Measurements from ENCODE around the gene CD300LB.

Gene CD300LB

DNA sequence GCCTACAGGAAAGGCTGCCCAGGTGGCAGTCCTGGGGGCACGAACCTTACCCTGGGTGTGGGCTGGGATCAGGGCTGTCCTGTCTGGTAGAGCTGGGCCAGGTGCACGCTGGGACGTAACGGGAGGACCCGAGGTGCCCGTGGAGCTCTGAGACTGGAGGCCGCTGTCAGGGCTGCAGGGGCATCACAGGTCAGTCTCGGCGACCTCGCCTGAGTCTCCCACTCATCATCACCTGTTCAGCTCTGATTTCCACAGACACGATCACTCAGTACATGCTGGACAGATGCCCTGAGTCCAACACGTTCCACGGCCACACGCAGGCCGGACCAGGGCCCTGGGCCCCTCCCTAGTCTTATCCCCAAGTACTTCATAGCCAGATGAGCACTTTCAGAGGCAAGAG is 19.3 kb upstream of the CD300LB start:
- no peak for DNase-seq (ENCODE audit: low read depth in 1 of 2, low spot score in 1 of 2)

DNA sequence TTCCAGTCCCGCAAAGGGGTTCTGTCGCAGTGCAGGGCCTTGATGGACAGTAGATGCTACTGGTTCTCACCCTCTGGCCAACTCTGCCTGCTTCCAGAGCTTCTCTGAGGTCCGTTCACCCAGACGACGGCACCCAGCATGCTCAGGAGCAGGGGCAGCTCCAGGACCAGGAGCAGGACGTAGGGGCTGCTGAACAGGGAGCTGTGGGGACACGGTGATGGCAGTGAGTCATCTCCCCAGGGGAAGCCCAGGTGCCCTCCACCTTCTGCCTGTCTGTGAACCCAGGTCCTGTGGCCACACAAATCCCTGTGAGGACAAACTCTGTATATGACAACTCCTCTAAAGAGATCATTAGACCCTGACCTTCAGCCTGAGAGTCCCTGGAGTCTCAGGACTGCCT is 18.1 kb upstream of the CD300LB start:
- no peak for DNase-seq (ENCODE audit: low read depth in 1 of 2, low spot score in 1 of 2)

DNA sequence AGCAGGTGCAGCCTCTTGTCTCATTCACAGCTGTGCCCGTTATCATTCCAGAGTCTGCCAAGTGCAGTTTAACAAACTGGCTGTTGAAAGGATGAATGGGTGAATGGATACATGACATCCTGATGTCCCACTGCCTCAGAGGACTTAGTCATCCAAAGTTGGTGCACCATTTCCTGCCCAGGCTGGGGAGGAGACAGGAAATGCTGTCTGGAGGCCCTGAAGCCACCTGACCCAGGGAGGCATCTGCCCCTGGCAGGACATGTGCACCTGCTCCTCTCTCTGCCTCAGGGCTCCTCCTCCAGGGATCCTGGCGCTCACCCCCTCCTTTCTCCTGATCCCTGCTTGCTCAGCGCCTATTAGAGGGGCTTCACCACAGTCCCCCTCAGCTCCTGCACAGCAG is 16.5 kb upstream of the CD300LB start:
- no peak for DNase-seq (ENCODE audit: low read depth in 1 of 2, low spot score in 1 of 2)

- DNase-seq (ENCODE audit: low read depth in 1 of 2, low spot score in 1 of 2), result no peak
Observed at GRCh38 chr17:74547264-74547663, 16.0 kb upstream of the CD300LB start.

DNA sequence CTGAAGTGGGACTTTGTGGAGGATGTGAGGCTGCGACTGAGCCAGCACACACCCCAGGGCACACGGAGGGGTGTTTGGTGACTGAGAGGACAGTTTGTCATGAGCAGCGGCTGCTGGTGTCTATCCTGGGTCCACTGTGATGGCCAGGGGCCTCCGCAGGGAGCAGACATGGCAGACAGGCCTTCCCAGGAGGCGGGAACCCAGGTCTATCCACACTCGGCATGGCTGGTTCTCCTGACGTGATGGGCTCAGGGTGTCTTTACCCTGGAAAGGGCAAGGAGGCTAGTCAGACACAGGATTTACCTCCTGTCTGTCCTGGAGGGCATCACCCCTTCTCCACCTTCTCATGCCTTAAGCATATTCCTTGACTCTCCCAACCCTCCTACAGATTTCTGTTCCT is 15.3 kb upstream of the CD300LB start:
- DNase-seq (ENCODE audit: low read depth in 1 of 2, low spot score in 1 of 2), result no peak

- no peak for DNase-seq (ENCODE audit: low read depth in 1 of 2, low spot score in 1 of 2)
Observed at GRCh38 chr17:74545843-74546230, 14.6 kb upstream of the CD300LB start, which contains the start of gene CD300C. Gene CD300C, minus strand, starts transcription at chr17:74546115. Its CDS starts 333 bp downstream, at chr17:74545782.

GRCh38 chr17:74544991-74545842 is 13.9 kb upstream of the CD300LB start:
- DNase-seq (ENCODE audit: low read depth in 1 of 2, low spot score in 1 of 2), result no peak

GRCh38 chr17:74543891-74544760 is 12.9 kb upstream of the CD300LB start:
- no peak for DNase-seq (ENCODE audit: low read depth in 1 of 2, low spot score in 1 of 2)

DNA sequence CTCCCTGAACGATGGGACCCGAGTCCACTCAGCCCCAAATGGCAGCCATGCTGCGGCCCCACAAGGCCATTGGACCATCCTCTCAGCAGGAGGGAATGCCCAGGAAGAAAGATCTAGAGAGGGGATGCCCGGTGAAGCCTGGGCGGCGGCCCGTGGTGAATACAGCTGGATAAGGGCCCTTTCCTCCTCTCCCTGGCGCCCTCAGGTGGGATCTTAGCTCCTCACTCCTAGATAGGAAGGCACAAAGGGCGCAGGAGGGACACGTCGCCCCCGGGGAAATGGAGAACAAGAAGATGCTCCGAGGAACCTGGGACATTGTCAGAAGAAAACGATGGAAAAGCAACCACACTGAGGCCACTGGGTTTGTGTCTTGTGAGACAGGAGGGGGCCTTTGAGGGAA is 12.1 kb upstream of the CD300LB start:
- DNase-seq (ENCODE audit: low read depth in 1 of 2, low spot score in 1 of 2), result no peak

DNA sequence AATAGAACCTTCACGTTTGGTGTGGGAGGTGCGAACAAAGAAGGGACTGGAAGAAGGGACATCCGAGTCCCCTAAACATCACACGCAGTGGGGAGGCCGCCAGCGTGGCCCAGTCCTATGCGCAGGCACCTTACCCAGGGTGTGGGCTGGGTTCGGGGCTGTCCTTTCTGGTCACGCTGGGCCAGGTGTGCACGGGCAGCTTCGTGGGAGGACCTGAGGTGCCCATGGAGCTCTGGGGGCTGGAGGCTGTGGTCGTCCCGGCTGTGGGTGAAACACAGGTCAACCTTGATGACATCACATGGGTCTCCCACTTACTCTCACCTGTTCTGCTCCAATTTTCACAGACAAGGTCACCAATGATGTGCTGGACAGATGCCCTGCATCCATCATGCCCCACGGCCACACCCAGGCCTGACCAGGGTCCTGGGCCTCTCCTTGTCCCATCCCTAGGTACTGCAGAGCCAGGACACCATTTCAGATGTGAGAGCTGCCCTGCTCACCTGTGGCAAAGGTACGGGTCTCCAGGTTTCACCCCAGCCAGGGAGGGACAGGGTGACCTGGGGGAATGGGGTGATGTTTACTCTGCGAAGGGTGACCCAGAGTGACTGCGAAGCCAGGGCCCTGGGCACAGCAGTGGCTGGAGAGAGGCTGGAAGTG is 11.6 kb upstream of the CD300LB start:
- no peak for DNase-seq (ENCODE audit: low read depth in 1 of 2, low spot score in 1 of 2)

DNA sequence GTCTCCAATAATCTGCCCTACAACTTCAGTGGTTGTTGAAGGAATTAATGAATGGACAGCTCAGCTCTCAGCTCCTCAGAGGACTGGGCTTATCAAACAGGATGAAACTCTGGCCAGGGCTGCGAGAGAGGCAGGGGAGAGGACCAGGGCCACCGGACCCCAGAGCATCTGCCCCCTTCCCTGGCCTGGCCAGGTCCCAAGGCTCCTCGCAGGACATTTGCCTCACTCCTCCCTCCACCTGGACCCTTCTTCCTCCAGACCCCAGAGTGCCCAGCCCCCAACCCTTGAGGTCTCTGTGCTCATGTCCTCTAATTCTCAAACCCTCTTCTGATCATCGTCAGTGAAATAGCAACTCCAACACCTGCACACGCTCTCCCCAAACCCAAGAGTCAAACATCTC is 10.9 kb upstream of the CD300LB start:
- DNase-seq (ENCODE audit: low read depth in 1 of 2, low spot score in 1 of 2), result no peak

DNA sequence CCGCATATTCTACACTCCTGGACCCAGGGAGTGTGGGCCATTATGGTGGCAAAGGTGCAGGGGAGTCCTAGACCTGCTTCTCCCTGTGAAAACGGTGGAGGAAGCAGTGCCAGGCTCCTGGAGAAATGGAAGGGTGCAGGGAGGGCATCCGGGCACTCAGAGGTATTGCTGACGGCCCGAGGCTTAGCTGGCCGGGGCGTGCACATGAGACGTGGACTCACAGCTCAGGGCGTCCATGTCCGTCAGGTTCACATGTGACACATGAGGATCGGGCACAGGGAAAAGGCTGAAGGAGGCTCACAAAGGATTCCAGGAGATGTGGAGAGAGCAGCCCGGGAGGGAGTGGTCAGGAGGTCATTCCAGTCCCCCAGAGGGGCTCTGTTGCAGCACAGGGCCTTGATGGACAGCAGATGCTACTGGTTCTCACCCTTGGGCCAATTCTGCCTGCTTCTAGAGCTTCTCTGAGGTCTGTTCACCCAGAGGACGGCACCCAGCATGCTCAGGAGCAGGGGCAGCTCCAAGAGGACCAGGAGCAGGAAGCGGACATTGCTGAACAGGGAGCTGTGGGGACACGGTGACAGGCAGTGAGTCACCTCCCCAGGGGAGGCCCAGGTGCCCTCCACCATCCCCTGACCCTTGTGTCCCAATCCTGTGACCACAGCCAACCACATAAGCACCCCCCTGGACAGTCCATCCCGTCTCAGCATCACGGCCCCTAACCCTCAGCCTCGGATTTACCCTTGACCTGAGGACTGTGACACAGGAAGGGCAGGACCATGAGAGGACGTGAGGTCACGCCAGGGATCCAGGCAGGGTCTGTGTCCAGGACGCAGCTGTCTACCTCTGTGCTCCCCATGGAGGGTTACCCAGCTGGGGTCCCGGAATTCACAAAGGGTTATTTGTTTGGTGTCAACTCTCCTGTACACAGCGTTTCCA is 10.2 kb upstream of the CD300LB start:
- DNase-seq (ENCODE audit: low read depth in 1 of 2, low spot score in 1 of 2), result no peak

DNA sequence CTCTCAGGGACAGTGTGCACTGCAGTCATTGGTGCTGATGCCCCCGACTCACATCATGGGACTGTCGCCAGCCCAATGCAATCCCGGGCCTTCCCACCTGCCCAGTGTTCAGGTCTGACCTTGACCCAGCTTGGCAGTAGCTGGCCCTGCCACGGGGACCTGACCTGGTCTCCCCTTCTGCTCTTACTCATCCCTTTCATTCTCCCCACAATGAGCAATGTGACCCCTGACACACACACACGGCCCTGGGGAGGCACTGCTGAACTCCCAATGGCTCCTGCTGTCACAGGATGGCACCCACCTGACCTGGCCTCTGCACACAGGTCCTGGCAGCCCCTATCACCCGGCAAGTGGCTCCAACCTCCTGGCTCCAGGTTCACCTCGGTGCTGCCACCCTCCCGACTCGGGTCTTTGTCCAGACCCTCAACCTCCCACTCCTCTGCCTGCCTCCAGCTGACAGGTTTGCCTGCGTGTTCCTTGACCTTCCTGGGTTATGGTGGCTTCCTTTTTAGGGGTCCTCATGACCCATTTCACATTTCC is 8.1 kb upstream of the CD300LB start:
- no peak for DNase-seq (ENCODE audit: low read depth in 1 of 2, low spot score in 1 of 2)

DNA sequence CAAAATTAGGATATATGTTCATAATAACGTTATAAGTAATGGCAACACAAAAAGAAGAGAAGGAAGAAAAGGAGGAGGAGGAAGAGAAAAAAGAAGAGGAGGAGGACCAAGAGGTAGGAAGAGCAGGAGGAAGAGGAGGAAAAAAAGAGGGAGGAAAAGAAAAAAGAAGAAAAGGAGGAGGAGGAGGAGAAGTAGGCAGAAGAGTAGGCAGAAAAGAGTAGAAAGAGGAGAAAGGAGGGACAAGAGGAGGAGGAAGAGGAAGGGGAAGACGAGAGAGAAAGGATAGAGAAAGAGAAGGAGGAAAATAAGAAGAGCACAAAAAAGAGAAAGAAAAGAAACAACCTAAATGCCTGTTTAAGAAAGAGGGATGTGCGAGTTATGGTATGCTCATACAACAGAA is 5.6 kb upstream of the CD300LB start:
- DNase-seq (ENCODE audit: low read depth in 1 of 2, low spot score in 1 of 2), result no peak

GRCh38 chr17:74532115-74532514 is 840 bp upstream of the CD300LB start:
- DNase-seq (ENCODE audit: low read depth in 1 of 2, low spot score in 1 of 2), result no peak

- no peak for DNase-seq (ENCODE audit: low read depth in 1 of 2, low spot score in 1 of 2)
Observed at GRCh38 chr17:74530831-74531150, 484 bp downstream of the CD300LB start.

DNA sequence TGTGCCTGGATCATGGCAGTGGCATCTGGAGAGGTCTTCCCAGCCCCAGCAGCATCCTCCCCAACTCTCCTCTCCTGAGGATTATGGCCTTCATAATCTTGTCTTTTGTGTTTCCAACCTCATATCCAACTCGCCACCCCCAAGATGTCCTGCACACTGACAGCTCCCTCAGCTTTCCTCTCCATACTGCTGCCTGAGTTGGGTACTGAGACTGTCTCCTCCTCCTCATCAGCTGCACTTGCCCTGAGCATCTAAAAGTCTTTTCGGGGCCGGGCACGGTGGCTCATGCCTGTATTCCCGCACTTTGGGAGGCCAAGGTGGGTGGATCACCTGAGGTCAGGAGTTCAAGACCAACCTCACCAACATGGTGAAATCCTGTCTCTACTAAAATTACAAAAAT is 2.0 kb downstream of the CD300LB start:
- DNase-seq (ENCODE audit: low read depth in 1 of 2, low spot score in 1 of 2), result no peak

DNA sequence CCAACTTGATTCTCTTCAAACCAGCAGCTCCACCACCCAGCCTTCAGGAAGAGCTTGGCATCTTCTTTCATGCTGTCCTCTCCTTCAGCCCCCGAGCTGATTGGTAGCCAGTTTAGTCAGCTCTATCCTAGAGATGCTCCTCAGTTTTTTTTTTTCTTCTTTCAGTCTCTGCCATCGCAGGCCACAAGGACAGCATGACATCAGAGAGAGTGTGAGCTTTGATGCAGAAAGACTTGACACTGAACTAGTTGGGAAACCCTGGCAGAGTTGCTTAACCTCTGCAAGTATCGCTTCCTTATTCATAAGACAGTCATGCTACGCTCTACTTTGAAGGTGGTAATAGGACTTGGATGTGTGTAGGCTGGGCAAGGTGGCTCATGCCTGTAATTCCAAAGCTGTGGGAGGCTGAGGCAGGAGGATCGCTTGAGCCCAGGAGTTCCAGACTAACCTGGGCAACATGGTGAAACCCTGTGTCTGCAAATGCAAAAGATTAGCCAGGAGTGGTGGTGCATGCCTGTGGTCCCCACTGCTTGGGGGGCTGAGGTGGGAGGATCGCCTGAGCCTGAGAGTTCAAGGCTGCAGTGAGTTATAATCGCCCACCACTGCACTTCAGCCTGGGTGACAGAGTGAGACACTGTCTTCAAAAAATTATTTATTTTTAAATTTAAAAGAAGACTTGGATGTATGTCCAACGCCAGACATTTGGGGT is 2.6 kb downstream of the CD300LB start:
- DNase-seq (ENCODE audit: low read depth in 1 of 2, low spot score in 1 of 2), result no peak

- DNase-seq (ENCODE audit: low read depth in 1 of 2, low spot score in 1 of 2), result no peak
Observed at GRCh38 chr17:74527756-74528155, 3.5 kb downstream of the CD300LB start.

DNA sequence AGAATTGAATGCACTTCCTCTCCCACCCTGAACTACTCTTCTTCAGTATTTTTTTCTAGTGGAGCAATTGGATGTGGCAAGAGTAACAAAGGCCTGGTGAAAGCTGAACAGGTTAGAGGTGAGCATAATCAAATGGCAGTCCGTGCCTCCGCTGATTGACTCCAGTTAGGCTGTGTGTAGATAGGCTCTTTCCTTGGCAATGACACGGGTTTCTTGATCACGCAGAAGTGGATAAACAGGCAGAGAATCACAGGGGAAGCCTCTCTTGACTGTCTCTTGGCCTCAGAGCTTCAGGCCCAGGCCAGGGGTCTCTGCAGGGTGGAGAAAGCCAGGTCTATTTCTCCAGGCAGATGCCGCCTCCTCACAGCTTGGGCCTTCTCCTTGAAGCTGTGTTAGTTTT is 4.2 kb downstream of the CD300LB start:
- DNase-seq (ENCODE audit: low read depth in 1 of 2, low spot score in 1 of 2), result no peak
